Fibroblast of peridontal ligament (primary cell): Measurements from ENCODE around the gene PRR14.
A peak's percentile ranks its signal among the peaks of the same experiment; 100 is the strongest.
"Not testable (repeated sequence)": the region's sequence is repeated elsewhere in the genome, so short reads cannot be mapped to it uniquely, and the experiment has no call there.

Experiments used
- DNase-seq: peaks from one replicate; pipeline ENCODE4 v3.0.0-alpha.2; 2010; ENCODE audit errors: extremely low read depth

The PRR14 gene

GRCh38 chr16:30632454-30632853, 18.3 kb upstream of the PRR14 start:
- DNase-seq = not testable (repeated sequence)

- DNase-seq = no peak
Observed at GRCh38 chr16:30633526-30633925, 17.2 kb upstream of the PRR14 start.

- DNase-seq = no peak
Observed at GRCh38 chr16:30636599-30636998, 14.2 kb upstream of the PRR14 start.

- not testable (repeated sequence) for DNase-seq
Observed at GRCh38 chr16:30637139-30637538, 13.6 kb upstream of the PRR14 start.

DNA sequence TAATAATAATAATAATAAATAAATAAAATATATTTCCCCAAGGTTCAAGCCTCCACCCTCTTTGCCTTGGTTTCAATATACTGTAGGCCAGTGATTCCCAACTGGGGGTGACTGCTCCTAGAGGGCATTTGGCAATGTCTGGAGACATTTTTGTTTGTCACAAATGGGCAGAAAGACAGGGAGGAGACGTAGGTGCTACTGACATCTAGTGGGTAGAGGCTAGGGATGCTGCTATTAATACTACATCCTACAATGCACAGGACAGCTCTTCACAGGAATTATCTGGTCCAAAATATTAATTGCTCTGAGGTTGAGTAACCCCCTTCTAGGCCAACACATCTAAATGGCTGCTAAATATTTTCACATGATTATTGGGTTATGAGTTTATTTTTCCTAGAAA, 12.8 kb upstream of the PRR14 start:
- peak; percentile 63 for DNase-seq

- DNase-seq = no peak
Observed at GRCh38 chr16:30641378-30641982, 9.3 kb upstream of the PRR14 start.

DNA sequence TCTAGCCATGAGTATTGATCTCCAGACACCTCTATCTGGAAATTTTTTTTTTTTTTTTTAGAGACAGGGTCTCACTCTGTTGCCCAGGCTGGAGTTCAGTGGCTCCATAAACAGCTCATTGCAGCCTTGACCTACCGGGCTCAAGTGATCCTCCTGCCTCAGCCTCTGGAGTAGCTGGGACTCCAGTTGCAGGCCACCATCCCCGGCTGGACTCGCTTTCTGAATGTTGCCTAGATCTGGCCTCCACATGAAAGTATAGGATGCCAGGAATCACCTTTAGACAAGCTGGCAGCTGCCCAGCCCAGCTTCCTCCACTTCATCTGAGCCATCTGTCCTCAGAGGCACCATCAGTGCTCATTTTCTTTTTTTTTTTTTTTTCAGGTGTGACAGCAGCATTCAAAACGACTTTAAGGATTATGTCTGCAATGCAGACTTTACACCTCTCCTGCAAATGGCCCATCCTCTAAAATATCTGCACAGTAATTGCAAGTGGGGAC, 6.4 kb upstream of the PRR14 start:
- no peak for DNase-seq

DNA sequence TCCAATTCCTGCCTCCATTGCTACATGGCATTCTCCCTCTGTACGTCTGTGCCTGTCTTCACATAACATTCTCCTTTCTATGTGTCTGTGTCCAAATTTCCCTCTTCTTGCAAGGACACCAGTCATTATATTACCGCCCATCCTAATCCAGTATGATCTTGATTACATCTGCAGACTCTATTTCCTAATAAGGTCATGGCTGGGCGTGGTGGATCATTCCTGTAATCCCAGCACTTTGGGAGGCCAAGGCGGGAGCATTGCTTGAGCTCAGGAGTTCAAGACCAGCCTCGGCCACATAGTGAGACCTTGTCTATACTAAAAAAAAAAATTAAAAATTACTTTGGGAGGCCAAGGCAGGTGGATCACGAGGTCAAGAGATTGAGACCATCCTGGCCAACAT, 5.0 kb upstream of the PRR14 start:
- no peak for DNase-seq

DNA sequence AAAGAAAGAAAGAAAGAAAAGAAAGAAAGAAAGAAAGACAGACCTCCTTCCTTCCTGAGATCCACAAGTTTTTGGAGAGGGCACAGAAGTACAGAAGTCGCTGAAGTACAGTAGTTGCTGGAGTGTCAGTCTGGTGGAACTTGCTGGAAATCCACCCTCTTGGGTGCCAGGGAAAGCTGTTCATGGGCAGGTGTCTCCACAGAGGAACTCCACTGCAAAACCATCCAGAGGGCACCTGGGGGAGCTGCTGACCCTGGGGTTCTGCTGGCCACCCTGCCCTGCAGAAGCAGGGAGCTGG, 3.5 kb upstream of the PRR14 start:
- no peak for DNase-seq

GRCh38 chr16:30649725-30650368, 913 bp upstream of the PRR14 start:
- DNase-seq = no peak

GRCh38 chr16:30651124-30652004, 604 bp downstream of the PRR14 start:
- DNase-seq = peak; percentile 59

DNA sequence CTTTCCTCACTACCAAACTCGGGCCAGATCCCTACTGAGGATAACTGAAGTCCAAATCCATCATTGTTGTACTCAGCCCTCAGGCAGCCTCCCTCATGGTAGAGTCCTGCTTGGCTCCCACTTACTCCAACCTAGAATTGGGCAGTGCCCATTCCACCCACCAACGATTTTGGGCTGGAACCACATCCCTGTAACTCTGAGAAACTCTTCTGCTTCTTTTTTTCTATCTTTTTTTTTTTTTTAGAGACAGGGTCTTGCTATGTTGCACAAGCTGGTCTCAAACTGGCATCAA, 1.2 kb downstream of the PRR14 start:
- no peak for DNase-seq

- DNase-seq = no peak
Observed at GRCh38 chr16:30652718-30653117, 2.0 kb downstream of the PRR14 start.

GRCh38 chr16:30654856-30655255, 4.1 kb downstream of the PRR14 start:
- DNase-seq = no peak

GRCh38 chr16:30655815-30656347, 5.1 kb downstream of the PRR14 start:
- DNase-seq = no peak

DNA sequence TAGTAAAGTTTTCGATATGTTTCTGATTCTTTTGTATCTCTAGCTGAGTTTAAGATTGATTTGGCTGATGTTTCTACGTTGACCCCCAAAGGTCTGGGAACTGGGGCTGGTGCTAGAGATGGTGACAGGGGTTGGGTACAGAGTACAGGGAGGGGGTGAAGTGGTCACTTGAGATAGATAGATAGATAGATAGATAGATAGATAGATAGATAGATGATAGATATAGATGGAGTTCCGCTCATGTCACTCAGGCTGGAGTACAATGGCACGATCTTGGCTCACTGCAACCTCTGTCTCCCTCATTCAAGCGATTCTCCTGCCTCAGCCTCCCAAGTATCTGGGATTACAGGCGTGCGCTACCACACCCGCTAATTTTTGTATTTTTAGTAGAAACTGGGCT, 5.6 kb downstream of the PRR14 start:
- no peak for DNase-seq

- no peak for DNase-seq
Observed at GRCh38 chr16:30656974-30657865, 6.5 kb downstream of the PRR14 start.

- DNase-seq = peak; percentile 100
Observed at GRCh38 chr16:30657866-30658730, 7.3 kb downstream of the PRR14 start, which contains the start of gene FBRS. TSS of gene FBRS (plus strand) at chr16:30658431. CDS start at chr16:30659519, 1,088 bp downstream.

- DNase-seq = peak; percentile 97
Observed at GRCh38 chr16:30658731-30659506, 8.2 kb downstream of the PRR14 start.
